HCT116 (cell line): ENCODE results near the gene GALNT7. TPM values are rescaled to one million over a fixed set of nuclear protein-coding genes. Genes with fewer than 3 reads are reported as not detected.

Experiments
- ATAC-seq: fragments of 200-7000 bp; cut with Tn5 transposase; 2 replicates; pipeline ENCODE4 v1.9.1; 2020; ENCODE audit warnings: mild to moderate bottlenecking, moderate library complexity
- BruUV-seq: library from RNA; stranded (reverse); fragments of 400-500 nt; replicated peaks from 2 replicates; lab custom pipeline; 2021; lab: Mats Ljungman, UMichigan
- CTCF ChIA-PET: fragments of 300-600 bp; sonication (Branson Sonifier 250); formaldehyde crosslinking; loops from one replicate; lab custom pipeline; 2021; ENCODE audit warnings: antibody characterized with exemption; lab: Charles Lee
- POLR2A ChIA-PET: fragments of 300-600, 350-600 bp; sonication (Branson Sonifier 250); formaldehyde crosslinking; loops from one replicate; lab custom pipeline; 2021; ENCODE audit warnings: antibody characterized with exemption; lab: Charles Lee
- RAD21 ChIA-PET, 2 experiments: fragments of 300-600 bp; sonication (Branson Sonifier 250); formaldehyde crosslinking; loops; one replicate each; lab custom pipeline; 2023; ENCODE audit warnings: low total read pairs in 2 of 2; ENCODE audit not compliant: uncharacterized antibody in 2 of 2, unreplicated experiment in 2 of 2, low non-redundant PET in 1 of 2; lab: Charles Lee
- DNase-seq: peaks from one replicate; pipeline ENCODE4 v3.0.0-alpha.2; 2010; ENCODE audit warnings: low read depth, low spot score
- H2AFZ ChIP-seq: fragments of 200-600 bp; shearing (Covaris generic), sonication (generic); 2 replicates; pipeline ENCODE4 v1.6.1; 2017; ENCODE audit warnings: low read depth, mixed run types, mixed read lengths, antibody characterized with exemption, low read length; ENCODE audit not compliant: poor library complexity, severe bottlenecking
- H3K27ac ChIP-seq: 2 replicates; pipeline ENCODE4 v1.5.1; 2012; ENCODE audit warnings: low read depth, low read length
- H3K27me3 ChIP-seq: fragments of 200-600 bp; sonication (generic); 2 replicates; pipeline ENCODE4 v1.6.1; 2016; ENCODE audit warnings: mixed run types, low read length, mixed read lengths; ENCODE audit not compliant: insufficient read depth
- H3K36me3 ChIP-seq, 2 experiments: fragments of 200-500 bp in 1 of 2; fragments of 200-600 bp in 1 of 2; sonication (Bioruptor generic) in 1 of 2; sonication (generic) in 1 of 2; 2 replicates each; pipeline versions ENCODE4 v1.5.1 to v1.6.1; 2014 to 2016; ENCODE audit warnings: low read length in 2 of 2, inconsistent platforms in 1 of 2, mixed read lengths in 1 of 2, mixed run types in 1 of 2; ENCODE audit not compliant: insufficient read depth in 2 of 2, control insufficient read depth in 1 of 2
- H3K4me1 ChIP-seq, 2 experiments: fragments of 200-600 bp in 1 of 2; sonication (generic) in 1 of 2; 2 replicates each; pipeline versions ENCODE4 v1.5.1 to v1.6.1; 2012 to 2017; ENCODE audit warnings: low read length in 2 of 2, inconsistent platforms in 1 of 2, mild to moderate bottlenecking in 1 of 2, mixed read lengths in 1 of 2, mixed run types in 1 of 2, moderate library complexity in 1 of 2; ENCODE audit not compliant: insufficient read depth in 2 of 2, control insufficient read depth in 1 of 2
- H3K4me2 ChIP-seq: fragments of 200-600 bp; sonication (generic); 2 replicates; pipeline ENCODE4 v1.6.1; 2017; ENCODE audit warnings: mixed run types, low read length, mixed read lengths
- H3K4me3 ChIP-seq, 2 experiments: fragments of 200-600 bp in 1 of 2; sonication (generic) in 1 of 2; replicated peaks in 1 of 2; 2 replicates each; pipeline ENCODE4 v1.5.1; 2011 to 2016; ENCODE audit warnings: low read length in 2 of 2, control low read depth in 1 of 2, low read depth in 1 of 2, mild to moderate bottlenecking in 1 of 2, mixed read lengths in 1 of 2, mixed run types in 1 of 2
- H3K79me2 ChIP-seq: fragments of 200-600 bp; sonication (generic); 2 replicates; pipeline ENCODE4 v1.6.1; 2017; ENCODE audit warnings: mild to moderate bottlenecking, mixed run types, low read length, moderate library complexity, mixed read lengths; ENCODE audit not compliant: insufficient read depth
- H3K9ac ChIP-seq: fragments of 200-600 bp; sonication (generic); 2 replicates; pipeline ENCODE4 v1.6.1; 2016; ENCODE audit warnings: low read length, mixed read lengths
- H3K9me2 ChIP-seq: fragments of 200-600 bp; sonication (generic), shearing (Covaris generic); 2 replicates; pipeline ENCODE4 v1.6.1; 2017; ENCODE audit warnings: mixed run types, mild to moderate bottlenecking, moderate library complexity; ENCODE audit not compliant: insufficient read depth
- H3K9me3 ChIP-seq, 2 experiments: fragments of 200-500 bp in 1 of 2; fragments of 200-600 bp in 1 of 2; sonication (Bioruptor generic) in 1 of 2; sonication (generic) in 1 of 2; 2 replicates each; pipeline ENCODE4 v1.6.1; 2014 to 2017; ENCODE audit warnings: low read length in 2 of 2, mixed read lengths in 2 of 2, inconsistent platforms in 1 of 2, low read depth in 1 of 2, mild to moderate bottlenecking in 1 of 2, mixed run types in 1 of 2, moderate library complexity in 1 of 2; ENCODE audit not compliant: control insufficient read depth in 1 of 2, insufficient read depth in 1 of 2
- H4K20me1 ChIP-seq: fragments of 200-600 bp; sonication (generic), shearing (Covaris generic); 2 replicates; pipeline ENCODE4 v1.6.1; 2017; ENCODE audit warnings: mixed run types, mild to moderate bottlenecking, moderate library complexity; ENCODE audit not compliant: insufficient read depth
- CTCF ChIP-seq, 3 experiments: fragments of 200-600 bp in 1 of 3; sonication (generic) in 1 of 3; IDR thresholded peaks in 2 of 3; conservative IDR thresholded peaks in 1 of 3; 2 replicates each; pipeline ENCODE4 v1.5.1; 2012 to 2017; ENCODE audit warnings: low read depth in 2 of 3, low read length in 2 of 3, antibody characterized with exemption in 1 of 3, borderline replicate concordance in 1 of 3, control low read depth in 1 of 3, mild to moderate bottlenecking in 1 of 3, mixed read lengths in 1 of 3, mixed run types in 1 of 3, moderate library complexity in 1 of 3; ENCODE audit not compliant: insufficient read depth in 1 of 3
- EZH2phosphoT487 ChIP-seq: fragments of 200-600 bp; IDR thresholded peaks from 2 replicates; pipeline ENCODE4 v1.6.1; 2018; ENCODE audit warnings: antibody characterized with exemption, borderline replicate concordance
- JUND ChIP-seq: IDR thresholded peaks from 2 replicates; pipeline ENCODE4 v1.6.1; 2012
- MAX ChIP-seq: IDR thresholded peaks from 2 replicates; pipeline ENCODE4 v1.6.1; 2012
- POLR2A ChIP-seq: IDR thresholded peaks from 2 replicates; pipeline ENCODE4 v1.7.0; 2011; ENCODE audit warnings: borderline replicate concordance; ENCODE audit not compliant: insufficient read depth, insufficient read length; ENCODE audit errors: extremely low read depth
- REST ChIP-seq: IDR thresholded peaks from 2 replicates; pipeline ENCODE4 v1.6.1; 2012; ENCODE audit warnings: low read depth
- YY1 ChIP-seq: IDR thresholded peaks from 2 replicates; pipeline ENCODE4 v1.6.1; 2011; ENCODE audit warnings: low read length, low read depth, moderate library complexity, mild to moderate bottlenecking; ENCODE audit not compliant: insufficient replicate concordance; ENCODE audit errors: extremely low read depth
- ZFX ChIP-seq: fragments of 450-650 bp; IDR thresholded peaks from 2 replicates; pipeline ENCODE4 v1.6.1; 2017
- ZNF274 ChIP-seq: fragments of 200-500 bp; sonication (Bioruptor generic); IDR thresholded peaks from 2 replicates; pipeline ENCODE4 v1.6.1; 2014; ENCODE audit warnings: mild to moderate bottlenecking, low read depth, low read length, inconsistent platforms
- intact Hi-C: fragments of 100-400 bp; cut with micrococcal nuclease; formaldehyde crosslinking; loops from 2 replicates; pipeline ENCODE4 v1.10.0; 2022
- total RNA-seq: library from RNA; stranded (reverse); gene quantifications from one replicate; pipeline ENCODE4 v1.2.1, GENCODE V29; 2021; ENCODE audit not compliant: unreplicated experiment

GALNT7 gene
- total RNA-seq, 1 experiment from 2014 or later: 21.3 TPM

GRCh38 chr4:173314715-173315114, 146.1 kb downstream of the GALNT7 start:
- CTCF ChIA-PET: interaction anchor here (2.1 kb wide), 1 partner anchor 106 kb away, joined by 5 read pairs; no protein-coding TSS in a partner anchor
- POLR2A ChIA-PET: no interaction called here
- RAD21 ChIA-PET: no interaction called here

GRCh38 chr4:173316060-173316459, 147.4 kb downstream of the GALNT7 start:
- POLR2A ChIA-PET: no interaction called here
- Histone ChIP-seq H3K4me3 (no peak overlapping the region), H3K9ac (no peak overlapping the region), H3K4me1 (no peaks in the 10 kb centered on the region), H3K27ac (no peak overlapping the region), H3K36me3 (no peaks in the 10 kb centered on the region; a peak in 2 of 4 replicates), H3K79me2 (no peaks in the 10 kb centered on the region), H3K9me2 (no peaks in the 10 kb centered on the region), H4K20me1 (no peaks in the 10 kb centered on the region), H2AFZ (no peak overlapping the region), H3K27me3 (no peaks in the 10 kb centered on the region), H3K9me3 (no peaks in the 10 kb centered on the region), H3K4me2 (no peak overlapping the region)
- DNase-seq: no peak
- ATAC-seq: no peak
- CTCF ChIA-PET: no interaction called here
- RAD21 ChIA-PET: no interaction called here
- BruUV-seq: no TSS peak
- intact Hi-C loops: loop anchor here (5.0 to 10.0 kb wide), 2 partner anchors 176 to 839 kb away; no protein-coding TSS in a partner anchor
- TF ChIP-seq REST (no peak), ZNF274 (no peak), ZFX (no peak), YY1 (no peak), EZH2phosphoT487 (no peak), JUND (no peak), POLR2A (no peak), MAX (no peak)

More at GRCh38 chr4:173314715-173315114, 146.1 kb downstream of the GALNT7 start:
- ATAC-seq (no peak), DNase-seq (no peak)
- Histone ChIP-seq H3K4me1 (no peaks in the 10 kb centered on the region), H3K9me2 (no peaks in the 10 kb centered on the region), H3K79me2 (no peaks in the 10 kb centered on the region), H3K4me2 (no peak overlapping the region), H3K4me3 (no peak overlapping the region), H3K9me3 (no peaks in the 10 kb centered on the region), H3K36me3 (no peaks in the 10 kb centered on the region; a peak in 1 of 4 replicates), H2AFZ (no peak overlapping the region), H3K27me3 (no peaks in the 10 kb centered on the region), H3K9ac (no peak overlapping the region), H4K20me1 (no peaks in the 10 kb centered on the region), H3K27ac (no peak overlapping the region)
- BruUV-seq: no TSS peak
- intact Hi-C loops: loop anchor here (5.0 to 10.0 kb wide), 2 partner anchors 178 to 840 kb away; no protein-coding TSS in a partner anchor
- no peak for TF ChIP-seq CTCF (IDR thresholded peaks at IDR 0.05 in 2 of 3, conservative IDR thresholded peaks at IDR 0.05 in 1 of 3; ENCODE audit: borderline replicate concordance in 1 of 3, insufficient read depth in 1 of 3, low read depth in 2 of 3, low read length in 2 of 3)
